ENCODE data around the gene PHLPP1.

DNA sequence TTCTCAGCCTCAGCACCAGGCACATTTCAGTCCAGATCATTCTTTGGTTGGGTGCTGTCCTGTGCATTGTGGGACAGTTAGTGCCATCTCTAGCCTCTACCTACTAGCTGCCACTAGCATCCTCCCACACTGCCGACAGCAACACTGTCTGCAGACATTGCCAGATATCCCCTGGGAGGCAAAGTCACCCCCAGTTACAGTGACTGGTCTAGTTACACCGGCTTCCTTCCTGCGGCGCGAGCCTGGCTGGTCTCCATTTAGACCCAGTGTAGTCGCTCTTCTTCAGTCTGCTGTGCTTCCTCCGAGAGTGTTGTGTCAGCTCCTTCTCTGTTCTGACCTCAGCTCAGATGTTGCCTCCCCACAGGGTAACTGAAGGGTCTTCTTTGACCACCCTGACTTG is 283.1 kb downstream of the PHLPP1 start:
- TF ChIP-seq POLR2AphosphoS5 (IDR thresholded peaks at IDR 0.05) (no peak), EP300 (IDR thresholded peaks at IDR 0.05) (no peak)
- TF ChIP-seq, protein P1, sequence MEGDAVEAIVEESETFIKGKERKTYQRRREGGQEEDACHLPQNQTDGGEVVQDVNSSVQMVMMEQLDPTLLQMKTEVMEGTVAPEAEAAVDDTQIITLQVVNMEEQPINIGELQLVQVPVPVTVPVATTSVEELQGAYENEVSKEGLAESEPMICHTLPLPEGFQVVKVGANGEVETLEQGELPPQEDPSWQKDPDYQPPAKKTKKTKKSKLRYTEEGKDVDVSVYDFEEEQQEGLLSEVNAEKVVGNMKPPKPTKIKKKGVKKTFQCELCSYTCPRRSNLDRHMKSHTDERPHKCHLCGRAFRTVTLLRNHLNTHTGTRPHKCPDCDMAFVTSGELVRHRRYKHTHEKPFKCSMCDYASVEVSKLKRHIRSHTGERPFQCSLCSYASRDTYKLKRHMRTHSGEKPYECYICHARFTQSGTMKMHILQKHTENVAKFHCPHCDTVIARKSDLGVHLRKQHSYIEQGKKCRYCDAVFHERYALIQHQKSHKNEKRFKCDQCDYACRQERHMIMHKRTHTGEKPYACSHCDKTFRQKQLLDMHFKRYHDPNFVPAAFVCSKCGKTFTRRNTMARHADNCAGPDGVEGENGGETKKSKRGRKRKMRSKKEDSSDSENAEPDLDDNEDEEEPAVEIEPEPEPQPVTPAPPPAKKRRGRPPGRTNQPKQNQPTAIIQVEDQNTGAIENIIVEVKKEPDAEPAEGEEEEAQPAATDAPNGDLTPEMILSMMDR (IDR thresholded peaks at IDR 0.05) = no peak

All from upper lobe of left lung (tissue), 4 donors.